ENCODE results near the gene ATP5F1E.
A peak's percentile ranks its signal among the peaks of the same experiment; 100 is the strongest.
"Not testable (repeated sequence)": the region's sequence is repeated elsewhere in the genome, so short reads cannot be mapped to it uniquely, and the experiment has no call there.

The ATP5F1E gene

GRCh38 chr20:59042796-59043631 lies 10.9 kb upstream of the ATP5F1E start:
- DNase-seq = peak; percentile 96

GRCh38 chr20:59042151-59042795 lies 10.1 kb upstream of the ATP5F1E start, which contains the start of gene PRELID3B:
Gene PRELID3B (minus strand): TSS chr20:59042786. CDS start chr20:59042730, 56 bp downstream.
- no peak for DNase-seq

GRCh38 chr20:59041487-59041886 lies 9.4 kb upstream of the ATP5F1E start:
- DNase-seq = not testable (repeated sequence)

- DNase-seq = no peak
Measured at GRCh38 chr20:59040667-59041066, 8.5 kb upstream of the ATP5F1E start.

- no peak for DNase-seq
Measured at GRCh38 chr20:59039233-59039632, 7.1 kb upstream of the ATP5F1E start.

- DNase-seq = no peak
Measured at GRCh38 chr20:59037386-59037785, 5.3 kb upstream of the ATP5F1E start.

- DNase-seq = no peak
Measured at GRCh38 chr20:59035381-59035780, 3.2 kb upstream of the ATP5F1E start.

GRCh38 chr20:59033616-59034165 lies 1.6 kb upstream of the ATP5F1E start:
- DNase-seq = no peak

GRCh38 chr20:59033093-59033492 lies 958 bp upstream of the ATP5F1E start:
- no peak for DNase-seq

- DNase-seq = no peak
Measured at GRCh38 chr20:59032713-59033059, 551 bp upstream of the ATP5F1E start.

GRCh38 chr20:59031564-59032022 lies 542 bp downstream of the ATP5F1E start:
- DNase-seq = no peak

GRCh38 chr20:59030911-59031563 lies 1.1 kb downstream of the ATP5F1E start:
- no peak for DNase-seq

GRCh38 chr20:59028812-59029211 lies 3.3 kb downstream of the ATP5F1E start:
- DNase-seq = no peak

- no peak for DNase-seq
Measured at GRCh38 chr20:59027741-59028320, 4.3 kb downstream of the ATP5F1E start.

GRCh38 chr20:59026904-59027740 lies 5.0 kb downstream of the ATP5F1E start:
- no peak for DNase-seq

- no peak for DNase-seq
Measured at GRCh38 chr20:59025511-59025910, 6.6 kb downstream of the ATP5F1E start.

- no peak for DNase-seq
Measured at GRCh38 chr20:59025086-59025485, 7.0 kb downstream of the ATP5F1E start.

GRCh38 chr20:59024111-59024530 lies 8.0 kb downstream of the ATP5F1E start:
- DNase-seq = no peak

- DNase-seq = no peak
Measured at GRCh38 chr20:59023616-59024015, 8.5 kb downstream of the ATP5F1E start.

GRCh38 chr20:59022754-59023153 lies 9.4 kb downstream of the ATP5F1E start:
- no peak for DNase-seq

- DNase-seq = no peak
Measured at GRCh38 chr20:59020938-59021551, 11.1 kb downstream of the ATP5F1E start.

GRCh38 chr20:59019217-59019616 lies 12.9 kb downstream of the ATP5F1E start, which contains the start of gene TUBB1:
Gene TUBB1 (plus strand): TSS chr20:59019429. CDS start chr20:59019523, 94 bp downstream.
- no peak for DNase-seq
